HG03175 (cell line): ENCODE results near the gene TMEM143.

ENCODE experiments used
- ATAC-seq: cut with Tn5 transposase; IDR thresholded peaks from one replicate; pipeline ENCODE4 v1.9.1; 2021; ENCODE audit warnings: mild to moderate bottlenecking, moderate library complexity; ENCODE audit not compliant: unreplicated experiment

TMEM143 gene

GRCh38 chr19:48361912-48362311, 1.8 kb downstream of the TMEM143 start:
- no peak for ATAC-seq

- ATAC-seq = no peak
Measured at GRCh38 chr19:48359123-48359522, 4.6 kb downstream of the TMEM143 start.

GRCh38 chr19:48355365-48355954, 8.3 kb downstream of the TMEM143 start:
- no peak for ATAC-seq

GRCh38 chr19:48354332-48354992, 9.3 kb downstream of the TMEM143 start:
- ATAC-seq = no peak

- no peak for ATAC-seq
Measured at GRCh38 chr19:48353677-48354076, 10.1 kb downstream of the TMEM143 start.

- ATAC-seq = no peak
Measured at GRCh38 chr19:48351341-48351752, 12.4 kb downstream of the TMEM143 start.

GRCh38 chr19:48350856-48351255, 12.9 kb downstream of the TMEM143 start:
- no peak for ATAC-seq

- no peak for ATAC-seq
Measured at GRCh38 chr19:48348737-48349136, 15.0 kb downstream of the TMEM143 start.

- no peak for ATAC-seq
Measured at GRCh38 chr19:48348045-48348444, 15.7 kb downstream of the TMEM143 start.

GRCh38 chr19:48346191-48346590, 17.5 kb downstream of the TMEM143 start:
- ATAC-seq = no peak

GRCh38 chr19:48344892-48345291, 18.8 kb downstream of the TMEM143 start:
- ATAC-seq = no peak

- ATAC-seq = no peak
Measured at GRCh38 chr19:48342841-48343540, 20.7 kb downstream of the TMEM143 start.

- ATAC-seq = no peak
Measured at GRCh38 chr19:48342414-48342738, 21.4 kb downstream of the TMEM143 start.

GRCh38 chr19:48341515-48342413, 22.0 kb downstream of the TMEM143 start:
- no peak for ATAC-seq

- ATAC-seq = no peak
Measured at GRCh38 chr19:48340995-48341394, 22.7 kb downstream of the TMEM143 start.

- ATAC-seq = no peak
Measured at GRCh38 chr19:48338802-48339503, 24.8 kb downstream of the TMEM143 start.

- no peak for ATAC-seq
Measured at GRCh38 chr19:48338253-48338755, 25.4 kb downstream of the TMEM143 start.

GRCh38 chr19:48333467-48334384, 30.0 kb downstream of the TMEM143 start:
- peak; percentile 48 for ATAC-seq

GRCh38 chr19:48332662-48333466, 30.9 kb downstream of the TMEM143 start:
- ATAC-seq = peak; percentile 69
